Cerebellar cortex (tissue), 1 donor: ENCODE measurements around the gene TMEM60.

ENCODE experiments used
- DNase-seq: peaks from one replicate; pipeline ENCODE4 v3.0.0-alpha.2; 2015; ENCODE audit warnings: low spot score

TMEM60 gene

DNA sequence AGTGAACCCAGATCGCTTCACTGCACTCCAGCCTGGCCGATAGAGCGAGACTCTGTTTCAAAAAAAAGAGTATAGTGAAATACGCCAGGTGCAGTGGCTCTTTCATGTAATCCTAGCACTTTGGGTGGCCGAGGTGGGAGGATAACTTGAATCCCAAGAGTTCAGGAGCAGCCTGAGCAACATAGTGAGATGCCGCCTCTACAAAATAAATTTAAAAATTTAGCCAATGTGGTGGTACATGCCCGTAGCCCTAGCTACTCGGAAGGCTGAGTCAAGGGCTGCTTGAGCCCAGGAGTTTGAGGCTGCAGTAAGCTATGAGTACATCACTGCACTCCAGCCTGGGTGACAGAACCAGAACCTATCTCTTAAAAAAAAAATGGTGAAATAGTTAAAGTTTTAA is 27.9 kb downstream of the TMEM60 start:
- no peak for DNase-seq

DNA sequence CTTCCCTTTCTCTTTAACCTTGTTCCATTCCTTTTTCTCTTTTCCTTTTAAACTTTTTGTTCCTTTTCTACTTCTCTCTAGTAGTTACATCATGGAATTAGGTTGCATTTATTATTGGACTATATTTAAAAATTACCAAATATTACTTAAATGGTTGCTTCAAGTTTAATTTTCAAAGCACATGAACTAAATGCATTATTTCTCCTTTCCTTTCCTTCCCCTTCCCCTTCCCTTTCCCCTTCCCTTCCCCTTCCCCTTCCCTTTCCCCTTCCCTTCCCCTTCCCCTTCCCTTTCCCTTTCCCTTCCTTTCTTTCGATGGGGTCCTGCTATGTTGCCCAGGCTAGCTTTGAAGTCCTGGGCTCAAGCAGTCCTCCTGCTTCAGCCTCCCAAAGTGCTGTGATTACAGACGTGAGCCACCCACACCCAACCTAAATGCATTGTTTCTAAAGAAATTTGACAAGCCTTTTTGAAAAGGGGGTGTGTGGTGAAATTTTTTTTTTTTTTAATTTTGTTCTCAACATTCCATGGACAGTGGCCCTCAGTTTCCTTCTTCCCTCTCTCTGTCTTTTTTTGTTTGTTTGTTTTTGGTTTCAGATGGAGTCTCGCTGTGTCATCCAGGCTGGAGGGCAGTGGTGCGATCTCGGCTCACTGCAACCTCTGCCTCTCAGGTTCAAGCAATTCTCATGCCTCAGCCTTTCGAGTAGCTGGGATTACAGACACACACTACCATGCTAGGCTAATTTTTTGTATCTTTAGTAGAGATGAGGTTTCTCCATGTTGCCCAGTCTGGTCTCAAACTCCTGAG is 31.2 kb downstream of the TMEM60 start:
- DNase-seq = no peak

DNA sequence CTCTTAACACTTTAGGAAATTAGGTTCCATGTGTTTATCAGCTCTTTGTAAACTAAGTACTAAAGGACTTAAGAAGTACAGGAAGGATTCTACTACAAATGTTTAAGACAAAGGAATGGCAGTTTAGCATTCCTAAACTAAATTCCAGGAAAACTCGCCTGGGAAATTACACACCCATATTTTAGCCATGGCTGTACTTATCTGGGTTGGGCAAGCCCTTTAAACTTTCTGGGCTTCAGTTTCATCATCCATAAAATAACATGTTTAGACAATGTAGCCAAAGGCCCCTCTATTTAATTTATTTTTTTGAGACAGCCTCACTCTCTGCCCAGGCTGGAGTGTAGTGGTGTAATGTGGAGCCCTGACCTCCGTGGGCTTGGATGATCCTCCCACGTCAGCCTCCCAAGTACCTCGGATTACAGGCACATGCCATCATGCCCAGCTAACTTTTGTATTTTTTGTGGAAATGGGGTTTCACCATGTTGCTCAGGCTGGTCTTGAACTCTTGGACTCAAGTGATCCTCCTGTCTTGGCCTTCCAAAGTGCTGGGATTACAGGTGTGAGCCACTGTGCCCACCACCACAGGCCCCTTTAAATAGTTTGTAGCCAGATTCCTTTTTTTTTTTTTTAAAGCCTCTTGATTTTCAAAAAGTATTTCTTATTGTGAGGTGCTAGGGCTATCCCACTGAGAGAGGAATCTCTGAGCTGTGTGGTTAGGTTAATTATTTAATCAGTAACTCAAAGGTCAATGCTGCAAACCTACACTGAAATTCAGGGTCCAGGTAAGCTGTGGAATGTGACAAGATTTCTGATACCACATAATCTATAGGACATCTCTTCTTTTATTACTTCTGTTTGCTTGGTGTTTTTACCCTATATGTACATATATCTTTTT is 32.1 kb downstream of the TMEM60 start:
- no peak for DNase-seq

DNA sequence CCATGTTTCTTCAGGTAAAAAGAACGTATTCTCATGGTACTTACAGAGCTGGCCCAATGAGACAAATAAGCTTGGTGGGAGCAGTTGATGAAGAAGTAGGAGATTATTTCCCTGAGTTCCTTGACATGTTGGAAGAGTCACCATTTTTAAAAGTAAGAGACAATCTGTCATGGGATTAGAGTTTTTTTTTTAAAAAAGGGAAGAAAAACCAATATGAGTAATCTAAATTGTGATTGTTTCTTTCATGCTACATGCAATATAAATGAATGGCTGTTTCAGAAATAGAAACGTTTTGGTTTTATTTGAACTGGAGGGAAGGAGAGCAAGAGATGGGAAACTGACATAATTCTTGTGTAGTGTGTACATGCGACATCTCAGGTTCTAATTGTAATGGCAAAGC is 32.8 kb downstream of the TMEM60 start:
- no peak for DNase-seq

DNA sequence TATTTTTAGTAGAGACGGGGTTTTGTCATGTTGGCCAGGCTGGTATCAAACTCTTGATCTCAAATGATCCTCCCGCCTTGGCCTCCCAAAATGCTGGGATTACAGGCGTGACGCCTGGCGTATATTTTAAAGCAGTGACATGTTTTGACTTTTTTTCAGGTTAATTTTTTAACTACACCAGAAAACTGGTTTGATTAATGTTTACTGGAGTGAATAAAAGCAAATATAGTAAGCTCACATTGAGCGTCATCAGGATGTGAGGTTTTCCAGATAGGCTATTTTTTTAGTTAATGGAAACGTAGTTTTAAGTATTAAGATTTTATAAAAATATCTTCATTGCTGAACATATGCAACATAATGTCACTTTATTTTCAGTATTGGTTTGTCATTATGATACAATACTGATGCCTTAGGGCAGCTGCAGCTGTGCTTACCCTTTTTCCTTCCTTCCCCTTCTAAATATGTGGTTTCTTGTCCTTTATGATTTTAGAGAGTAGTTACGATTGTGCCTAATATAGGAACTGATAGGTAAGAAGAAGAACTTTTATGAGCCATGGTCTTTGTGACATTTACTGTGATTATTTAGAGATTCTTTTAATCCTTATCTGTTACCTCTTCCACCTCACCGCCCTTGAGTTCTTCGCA is 37.3 kb downstream of the TMEM60 start:
- no peak for DNase-seq

DNA sequence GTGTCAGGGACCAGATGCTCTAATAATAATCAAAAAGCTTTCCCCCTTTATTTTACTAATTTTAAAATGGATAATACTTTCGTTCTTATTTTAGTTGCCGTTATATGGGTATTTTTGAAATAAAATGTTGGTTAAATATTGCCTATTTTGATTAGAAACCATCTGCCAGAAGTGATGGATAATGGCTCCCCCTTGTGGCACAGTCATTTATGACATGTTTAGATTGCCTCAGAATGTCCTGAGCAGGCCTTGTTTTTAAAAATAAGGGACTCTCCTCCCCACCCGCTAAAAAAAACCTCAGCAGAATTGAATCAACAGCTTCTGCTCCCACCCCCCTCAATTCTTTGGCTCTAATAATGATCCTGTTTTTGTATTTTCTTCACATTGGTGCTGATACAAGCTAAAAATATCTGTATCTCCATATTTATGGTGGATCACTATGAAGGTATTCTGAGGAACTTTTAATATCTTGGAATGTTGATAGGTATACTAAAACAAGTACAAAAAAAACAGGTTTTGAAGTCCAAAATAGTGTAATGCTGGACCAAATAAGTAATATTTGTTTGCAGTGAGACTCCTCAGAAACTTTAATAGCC is 38.8 kb downstream of the TMEM60 start:
- peak; percentile 86 for DNase-seq

DNA sequence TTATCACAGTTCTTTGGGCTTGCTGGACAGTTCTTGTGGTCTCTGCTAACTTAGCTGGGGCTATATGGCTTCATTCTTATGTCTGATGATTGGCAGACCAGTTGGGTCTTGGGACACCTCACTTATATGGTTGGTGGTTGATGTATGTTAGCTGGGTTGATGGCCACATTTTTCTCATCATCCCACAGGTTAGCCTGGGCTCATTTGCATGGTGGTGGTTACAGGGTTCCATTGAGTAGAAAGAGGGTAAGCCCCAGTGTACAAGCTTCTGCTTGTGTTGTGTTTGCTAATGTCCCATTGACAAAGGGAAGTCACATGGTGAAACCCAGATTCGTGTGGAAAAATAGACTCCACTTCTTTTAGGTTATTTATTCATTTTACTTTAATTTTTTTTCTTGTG is 40.6 kb downstream of the TMEM60 start:
- no peak for DNase-seq

DNA sequence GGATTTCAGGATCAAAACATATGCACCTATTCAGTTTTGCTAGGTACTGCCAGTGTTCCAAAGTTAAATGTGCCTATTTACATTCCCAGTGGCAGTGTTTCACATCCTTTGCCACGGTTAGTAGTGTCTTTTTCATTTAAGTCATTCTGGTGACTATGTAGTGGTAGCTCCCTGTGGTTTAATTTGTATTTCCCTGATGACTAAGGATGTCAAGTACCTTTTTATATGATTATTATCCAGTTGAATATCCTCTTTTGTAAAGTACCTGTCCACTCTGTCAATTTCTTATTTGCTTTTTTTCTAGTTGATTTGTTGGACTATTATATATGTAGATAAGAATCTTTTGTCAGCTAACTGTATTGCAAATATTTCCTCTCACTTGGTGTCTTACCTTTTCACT is 45.1 kb downstream of the TMEM60 start:
- no peak for DNase-seq

DNA sequence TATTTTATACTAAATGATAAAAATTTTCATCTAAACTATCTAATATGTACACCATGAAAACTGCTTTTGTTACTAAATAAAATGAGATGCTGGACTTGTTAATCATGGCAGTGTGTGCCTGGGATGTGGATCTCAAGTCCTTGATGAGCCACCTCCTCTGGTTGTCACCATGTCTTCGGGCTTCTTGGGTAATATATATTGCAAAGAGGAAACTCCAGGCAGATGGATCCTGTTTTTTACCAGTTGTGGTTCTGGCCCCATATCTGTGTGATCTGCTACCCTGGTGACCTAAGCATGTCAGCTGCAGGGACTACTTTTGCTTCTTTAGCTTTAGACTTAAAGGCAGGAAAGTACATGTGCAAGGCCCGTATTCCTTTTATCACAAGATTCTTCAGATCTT is 46.2 kb downstream of the TMEM60 start:
- DNase-seq = no peak

DNA sequence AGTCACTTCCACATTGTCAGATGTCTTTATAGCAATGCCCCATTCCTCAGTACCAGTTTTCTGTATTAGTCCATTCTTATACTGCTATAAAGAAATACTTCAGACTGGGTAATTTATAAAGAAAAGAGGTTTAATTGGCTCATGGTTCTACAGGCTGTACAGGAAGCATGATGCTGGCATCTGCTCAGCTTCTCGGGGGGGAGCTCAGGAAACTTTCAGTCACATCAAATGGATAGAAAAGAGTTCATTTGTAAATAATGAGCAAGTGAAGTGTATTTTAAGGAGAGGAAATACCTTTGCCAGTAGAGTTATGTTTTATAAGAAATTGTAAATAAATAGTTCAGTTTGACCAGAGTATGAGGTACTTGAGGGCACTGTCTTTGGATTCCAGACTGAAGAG is 50.5 kb downstream of the TMEM60 start:
- DNase-seq = no peak

DNA sequence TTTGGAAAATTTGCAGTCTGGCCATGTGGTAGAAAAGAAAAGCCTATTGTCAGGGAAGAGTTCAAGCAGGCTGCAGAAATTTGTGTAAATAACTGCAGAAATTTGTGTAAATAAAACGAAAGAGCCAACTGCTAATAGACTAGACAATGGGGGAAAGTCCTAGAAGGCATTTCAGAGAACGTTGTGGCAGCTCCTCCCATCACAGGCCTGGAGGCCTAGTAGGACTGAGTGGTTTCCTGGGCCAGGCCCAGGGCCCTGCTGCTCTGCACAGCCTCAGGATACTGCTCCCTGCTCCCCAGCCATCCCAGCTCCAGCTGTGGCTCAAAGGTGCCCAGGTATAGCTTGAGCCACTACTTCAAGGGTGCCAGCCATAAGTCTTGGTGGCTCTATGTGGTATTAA is 51.1 kb downstream of the TMEM60 start:
- no peak for DNase-seq

DNA sequence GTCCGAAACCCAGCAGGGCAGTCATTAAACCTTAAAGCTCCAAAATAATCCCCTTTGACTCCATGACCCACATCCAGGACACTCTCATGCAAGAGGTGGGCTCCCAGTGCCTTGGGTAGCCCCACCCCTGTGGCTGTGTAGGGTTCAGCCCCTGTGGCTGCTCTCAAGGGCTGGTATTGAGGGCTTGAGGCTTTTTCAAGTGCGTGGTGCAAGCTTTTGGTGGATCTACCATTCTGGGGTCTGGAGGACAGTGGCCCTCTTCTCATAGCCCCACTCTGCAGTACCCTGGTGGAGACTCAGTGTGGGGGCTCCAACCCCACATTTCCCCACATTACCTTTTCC is 51.4 kb downstream of the TMEM60 start:
- DNase-seq = no peak

DNA sequence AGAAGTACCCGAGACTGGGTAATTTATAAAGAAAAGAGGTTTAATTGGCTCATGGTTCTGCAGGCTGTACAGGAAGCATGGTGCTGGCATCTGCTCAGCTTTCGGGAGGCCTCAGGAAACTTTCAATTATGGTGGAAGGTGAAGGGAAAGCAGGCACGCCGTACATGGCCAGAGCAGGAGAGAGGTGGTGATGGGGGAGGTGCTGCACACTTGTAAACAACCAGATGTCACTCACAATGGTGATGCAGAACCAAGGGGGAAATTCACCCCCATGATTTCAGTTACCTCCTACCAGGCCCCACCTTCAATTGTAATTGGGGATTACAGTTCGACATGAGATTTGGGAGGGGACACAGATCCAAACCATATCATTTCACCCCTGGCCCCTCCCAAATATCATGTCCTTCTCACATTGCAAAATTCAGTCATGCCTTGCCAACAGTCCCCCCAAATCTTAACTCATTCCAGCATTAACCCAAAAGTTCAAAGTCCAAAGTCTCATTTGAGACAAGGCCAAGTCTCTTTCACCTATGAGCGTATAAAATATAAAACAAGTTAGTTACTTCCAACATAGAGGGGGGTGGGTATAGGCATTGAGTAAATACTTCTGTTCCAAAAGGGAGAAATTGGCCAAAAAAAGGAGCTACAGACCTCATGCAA is 51.9 kb downstream of the TMEM60 start:
- no peak for DNase-seq

DNA sequence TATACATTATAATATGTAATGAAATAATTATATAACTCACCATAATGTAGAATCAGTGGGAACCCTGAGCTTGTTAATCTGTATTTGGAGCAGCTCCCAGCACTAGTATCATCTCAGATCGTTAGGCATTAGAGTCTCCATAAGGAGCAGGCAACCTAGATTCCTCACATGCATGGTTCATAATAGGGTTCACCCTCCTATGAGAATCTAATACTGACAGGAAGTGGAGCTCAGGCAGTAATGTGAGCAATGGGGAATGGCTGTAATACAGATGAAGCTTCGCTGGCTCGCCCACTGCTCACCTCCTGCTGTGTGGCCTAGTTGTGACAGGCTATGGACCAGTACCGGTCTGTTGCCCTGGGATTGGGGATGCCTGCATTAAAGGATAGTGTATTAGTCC is 52.5 kb downstream of the TMEM60 start:
- DNase-seq = peak; percentile 64
